Hippocampal formation (tissue), 2 donors: ENCODE results near the gene SYT15.
"Not testable (repeated sequence)": the region's sequence is repeated elsewhere in the genome, so short reads cannot be mapped to it uniquely, and the experiment has no call there.

ENCODE experiments used
- DNase-seq, 2 donors: peaks; one replicate each; lab custom pipeline; 2025; lab: John Stamatoyannopoulos, UW

Gene SYT15

GRCh38 chr10:46556515-46557318 is 22.2 kb upstream of the SYT15 start, which contains the start of gene GPRIN2:
TSS of gene GPRIN2 (minus strand) at chr10:46556658. CDS start at chr10:46550736, 5,922 bp downstream.
- no peak for DNase-seq

- no peak for DNase-seq
Observed at GRCh38 chr10:46557319-46558121, 21.4 kb upstream of the SYT15 start.

GRCh38 chr10:46558122-46558391 is 20.9 kb upstream of the SYT15 start:
- no peak for DNase-seq

- no peak for DNase-seq
Observed at GRCh38 chr10:46558392-46559185, 20.3 kb upstream of the SYT15 start.

GRCh38 chr10:46559231-46559671 is 19.7 kb upstream of the SYT15 start:
- no peak for DNase-seq

- DNase-seq, result no peak
Observed at GRCh38 chr10:46560381-46560780, 18.5 kb upstream of the SYT15 start.

GRCh38 chr10:46560952-46561351 is 18.0 kb upstream of the SYT15 start:
- DNase-seq, result no peak

GRCh38 chr10:46565591-46566332 is 13.2 kb upstream of the SYT15 start:
- DNase-seq, result peak; percentile 49 to 64

- not testable (repeated sequence) for DNase-seq
Observed at GRCh38 chr10:46567151-46567550, 11.8 kb upstream of the SYT15 start.

- DNase-seq, result not testable (repeated sequence)
Observed at GRCh38 chr10:46570655-46571054, 8.3 kb upstream of the SYT15 start.

GRCh38 chr10:46572765-46573164 is 6.2 kb upstream of the SYT15 start:
- DNase-seq, result not testable (repeated sequence)

GRCh38 chr10:46573314-46573713 is 5.6 kb upstream of the SYT15 start:
- not testable (repeated sequence) for DNase-seq

GRCh38 chr10:46573884-46574283 is 5.0 kb upstream of the SYT15 start:
- DNase-seq, result not testable (repeated sequence)

- not testable (repeated sequence) for DNase-seq
Observed at GRCh38 chr10:46577624-46578473, 1.1 kb upstream of the SYT15 start.

GRCh38 chr10:46579378-46579777 is 450 bp downstream of the SYT15 start:
- DNase-seq, result not testable (repeated sequence)

GRCh38 chr10:46581997-46582396 is 3.1 kb downstream of the SYT15 start:
- not testable (repeated sequence) for DNase-seq

- DNase-seq, result not testable (repeated sequence)
Observed at GRCh38 chr10:46582568-46582967, 3.6 kb downstream of the SYT15 start.

- DNase-seq, result not testable (repeated sequence)
Observed at GRCh38 chr10:46584196-46584595, 5.3 kb downstream of the SYT15 start.

GRCh38 chr10:46585246-46585645 is 6.3 kb downstream of the SYT15 start:
- not testable (repeated sequence) for DNase-seq

GRCh38 chr10:46587546-46587945 is 8.6 kb downstream of the SYT15 start:
- DNase-seq, result not testable (repeated sequence)
